Measurements from ENCODE around the gene UACA. TPM values are rescaled to one million over a fixed set of nuclear protein-coding genes. Genes with fewer than 3 reads are reported as not detected.

Gene UACA
- total and polyA plus RNA-seq, 2 of the 8 experiments (the other 6 are each of a cell fraction or from before 2014, with no cell fraction given): 28.6 to 38.9 TPM

- FAIRE-seq (peak; percentile 24), DNase-seq (ENCODE audit: low read depth in 1 of 2, low spot score in 2 of 2) (peak in 1 of 2 experiments; percentile 43)
- Histone ChIP-seq H2BK5ac (ENCODE audit: low read depth, low read length) (0 out of 2 replicates have a peak overlapping the region, but pooled peaks have one; percentile 7), H4K8ac (ENCODE audit: extremely low read depth, insufficient read depth, low read length) (no peak overlapping the region), H3K18ac (ENCODE audit: extremely low read depth, low read length) (no peak overlapping the region), H3K27ac (ENCODE audit: low read depth, low read length) (no peak overlapping the region), H3K4me3 (ENCODE audit: extremely low read depth in 1 of 4, insufficient read depth in 2 of 4, low read depth in 3 of 4, low read length in 4 of 4) (no peak overlapping the region), H3K56ac (replicated peaks; ENCODE audit: insufficient read length, low read depth, low read length) (no peak overlapping the region), H2BK20ac (ENCODE audit: low read length) (peak overlapping the region; percentile 38; the same call in 1 of the 2 replicates), H2AK5ac (ENCODE audit: low read depth, low read length) (0 out of 2 replicates have a peak overlapping the region, but pooled peaks have one; percentile 70), H3K4me2 (ENCODE audit: insufficient read depth in 1 of 2, low read depth in 2 of 2, low read length in 2 of 2) (peak overlapping the region in 1 of 2 experiments; percentile 50; a peak in 2 of 4 replicates), H2BK12ac (ENCODE audit: low read depth, low read length) (peak overlapping the region; percentile 11; the same call in 1 of the 2 replicates), H4K20me1 (replicated peaks in 1 of 2; ENCODE audit: control insufficient read depth in 1 of 2, insufficient read depth in 2 of 2, low read length in 2 of 2) (no peaks in the 10 kb centered on the region), H3K27me3 (replicated peaks in 1 of 4; ENCODE audit: control insufficient read depth in 3 of 4, extremely low read depth in 1 of 4, insufficient read depth in 3 of 4, low read length in 3 of 4) (no peaks in the 10 kb centered on the region), H4K5ac (ENCODE audit: insufficient read length, low read depth, low read length) (no peak overlapping the region), H3K79me2 (ENCODE audit: control insufficient read depth in 1 of 2, insufficient read depth in 2 of 2, low read length in 2 of 2) (no peaks in the 10 kb centered on the region), H2BK120ac (replicated peaks; ENCODE audit: low read depth, low read length) (no peak overlapping the region), H2AFZ (ENCODE audit: low read length) (0 out of 2 replicates have a peak overlapping the region, but pooled peaks have one; percentile 35), H3K4ac (replicated peaks; ENCODE audit: insufficient read length, low read depth, low read length) (no peak overlapping the region), H3K79me1 (ENCODE audit: low read depth, low read length) (no peaks in the 10 kb centered on the region), H3K23ac (ENCODE audit: insufficient read length) (no peak overlapping the region), H3K23me2 (ENCODE audit: low read depth, low read length) (no peaks in the 10 kb centered on the region), H3K14ac (ENCODE audit: insufficient read length) (no peak overlapping the region), H3K9ac (replicated peaks in 1 of 4; ENCODE audit: extremely low read depth in 1 of 4, low read depth in 3 of 4, low read length in 3 of 4) (no peak overlapping the region), H3K9me3 (ENCODE audit: insufficient read depth in 2 of 2, low read depth in 1 of 2, low read length in 1 of 2) (peaks cover 0 to 4% of the 10 kb centered on the region in 2 experiments; a peak in 2 of 4 replicates), H4K91ac (replicated peaks; ENCODE audit: insufficient read length, low read length) (no peak overlapping the region), H3K36me3 (ENCODE audit: control insufficient read depth in 2 of 4, insufficient read depth in 4 of 4, low read length in 3 of 4) (no peaks in the 10 kb centered on the region), H2BK15ac (ENCODE audit: low read length) (peak overlapping the region; percentile 100; the same call in 1 of the 2 replicates), H3K4me1 (replicated peaks in 1 of 4; ENCODE audit: control insufficient read depth in 3 of 4, insufficient read depth in 4 of 4, low read length in 3 of 4) (peaks cover 0 to 5% (median 3%) of the 10 kb centered on the region in 4 experiments; a peak in 3 of 7 replicates)
- no peak for TF ChIP-seq CREB1 (IDR thresholded peaks at IDR 0.05)
- POLR2A ChIA-PET (ENCODE audit: partially characterized antibody): interaction anchor here (1.0 kb wide), 1 partner anchor 13 kb away, joined by 3 read pairs; no protein-coding TSS in a partner anchor
- CTCF ChIA-PET (ENCODE audit: partially characterized antibody): interaction anchor here (0.6 to 1.8 kb wide), 2 partner anchors 10 to 53 kb away, joined by 3 to 5 read pairs; no protein-coding TSS in a partner anchor
- WGBS, 2 experiments (ENCODE audit: extremely low coverage in 1 of 2, insufficient coverage in 1 of 2, insufficient read length in 1 of 2, insufficient replicate concordance in 2 of 2, low coverage in 1 of 2, low lambda C conversion rate in 2 of 2, missing lambda C conversion rate in 1 of 2): 87% methylated on average over 9 of the region's 9 CpGs; no CpG with 5 or more reads in 1 of the 2 experiments
Measured at GRCh38 chr15:70615435-70616310, 147.7 kb downstream of the UACA start.
